HG03045 (cell line): Measurements from ENCODE around the gene KRT80.

Source experiments
- ATAC-seq: cut with Tn5 transposase; IDR thresholded peaks from one replicate; pipeline ENCODE4 v1.9.1; 2021; ENCODE audit warnings: mild to moderate bottlenecking, moderate library complexity; ENCODE audit not compliant: unreplicated experiment

Gene KRT80

GRCh38 chr12:52156757-52157565 lies 34.9 kb downstream of the KRT80 start:
- ATAC-seq = peak; percentile 54

GRCh38 chr12:52156311-52156710 lies 35.5 kb downstream of the KRT80 start:
- ATAC-seq = no peak

- no peak for ATAC-seq
These were observed 36.6 kb downstream of the KRT80 start for GRCh38 chr12:52155048-52155868.

GRCh38 chr12:52152905-52153317 lies 38.9 kb downstream of the KRT80 start:
- no peak for ATAC-seq

GRCh38 chr12:52151837-52152783 lies 39.7 kb downstream of the KRT80 start:
- ATAC-seq = no peak

- ATAC-seq = no peak
These were observed 40.5 kb downstream of the KRT80 start for GRCh38 chr12:52151153-52151836.

- ATAC-seq = no peak
These were observed 42.1 kb downstream of the KRT80 start for GRCh38 chr12:52149651-52150241.

- no peak for ATAC-seq
These were observed 42.6 kb downstream of the KRT80 start for GRCh38 chr12:52149182-52149641.

- no peak for ATAC-seq
These were observed 43.2 kb downstream of the KRT80 start for GRCh38 chr12:52148464-52149181.

- no peak for ATAC-seq
These were observed 43.8 kb downstream of the KRT80 start for GRCh38 chr12:52147964-52148463.

GRCh38 chr12:52147367-52147963 lies 44.3 kb downstream of the KRT80 start:
- no peak for ATAC-seq

- no peak for ATAC-seq
These were observed 44.9 kb downstream of the KRT80 start for GRCh38 chr12:52146822-52147366.

GRCh38 chr12:52146089-52146821 lies 45.6 kb downstream of the KRT80 start:
- no peak for ATAC-seq

- ATAC-seq = no peak
These were observed 46.4 kb downstream of the KRT80 start for GRCh38 chr12:52145228-52146088.

GRCh38 chr12:52144512-52145227 lies 47.1 kb downstream of the KRT80 start:
- ATAC-seq = no peak

GRCh38 chr12:52142431-52142830 lies 49.4 kb downstream of the KRT80 start:
- no peak for ATAC-seq
